Measurements from ENCODE around the gene OR5K3. TPM values are rescaled to one million over a fixed set of nuclear protein-coding genes. Genes with fewer than 3 reads are reported as not detected.

The OR5K3 gene
- total RNA-seq, 2 experiments from 2014 or later = not detected

- Histone ChIP-seq H3K4me3 (ENCODE audit: low read depth, low read length, poor library complexity, severe bottlenecking) (no peak overlapping the region), H4K20me1 (ENCODE audit: insufficient read depth, low read length) (no peaks in the 10 kb centered on the region), H3K4me1 (ENCODE audit: insufficient read depth, low read length, poor library complexity, severe bottlenecking) (no peaks in the 10 kb centered on the region), H3K9me2 (ENCODE audit: insufficient read depth, low read length) (no peaks in the 10 kb centered on the region), H3K79me2 (ENCODE audit: insufficient read depth, low read depth, low read length) (no peaks in the 10 kb centered on the region), H3K27ac (ENCODE audit: low read depth, low read length, poor library complexity, severe bottlenecking) (no peak overlapping the region), H3K4me2 (ENCODE audit: low read length) (no peak overlapping the region), H3K36me3 (ENCODE audit: insufficient read depth, low read length) (no peaks in the 10 kb centered on the region), H2AFZ (ENCODE audit: low read length) (no peak overlapping the region), H3K9me3 (ENCODE audit: low read length) (peaks cover 12% of the 10 kb centered on the region)
- BruUV-seq (replicated peaks) = no TSS peak
- no peak for DNase-seq (ENCODE audit: low spot score)
- ChIA-PET POLR2A (no interaction called here), CTCF (ENCODE audit: unreplicated experiment) (no interaction called here)
- intact Hi-C loops (cut with micrococcal nuclease; ENCODE audit: unreplicated experiment) = no loop called here
- TF ChIP-seq EZH2phosphoT487 (IDR thresholded peaks at IDR 0.05; ENCODE audit: borderline replicate concordance, low read depth, low read length) (no peak), CTCF (conservative IDR thresholded peaks at IDR 0.05; ENCODE audit: low read length) (no peak)
Observed at GRCh38 chr3:98434412-98434811, 43.9 kb downstream of the OR5K3 start.

DNA sequence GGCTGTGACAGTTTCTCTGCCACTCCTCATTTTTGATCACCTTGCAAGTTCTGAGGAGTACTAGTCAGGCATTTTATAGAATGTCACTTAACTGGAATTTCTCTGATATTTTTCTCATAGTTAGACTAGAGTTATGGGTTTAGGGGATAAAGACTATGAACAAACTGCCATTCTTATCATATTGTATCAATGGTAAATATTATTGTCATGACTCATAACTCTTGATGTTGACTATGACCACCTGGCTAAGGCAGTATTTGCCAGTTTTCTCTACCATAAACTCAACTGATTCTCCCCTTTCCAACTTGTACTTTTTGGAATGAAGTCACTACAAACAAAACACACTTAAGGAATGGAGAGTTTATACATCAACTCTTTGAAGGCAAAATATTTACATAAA, 49.8 kb downstream of the OR5K3 start:
- Histone ChIP-seq H3K4me3 (ENCODE audit: low read depth, low read length, poor library complexity, severe bottlenecking) (no peak overlapping the region), H3K36me3 (ENCODE audit: insufficient read depth, low read length) (no peaks in the 10 kb centered on the region), H3K4me1 (ENCODE audit: insufficient read depth, low read length, poor library complexity, severe bottlenecking) (no peaks in the 10 kb centered on the region), H3K4me2 (ENCODE audit: low read length) (no peak overlapping the region), H4K20me1 (ENCODE audit: insufficient read depth, low read length) (no peaks in the 10 kb centered on the region), H3K27ac (ENCODE audit: low read depth, low read length, poor library complexity, severe bottlenecking) (no peak overlapping the region), H2AFZ (ENCODE audit: low read length) (no peak overlapping the region), H3K9me2 (ENCODE audit: insufficient read depth, low read length) (no peaks in the 10 kb centered on the region), H3K9me3 (ENCODE audit: low read length) (no peaks in the 10 kb centered on the region), H3K79me2 (ENCODE audit: insufficient read depth, low read depth, low read length) (no peaks in the 10 kb centered on the region)
- TF ChIP-seq EZH2phosphoT487 (IDR thresholded peaks at IDR 0.05; ENCODE audit: borderline replicate concordance, low read depth, low read length) = no peak
- no peak for TF ChIP-seq CTCF (conservative IDR thresholded peaks at IDR 0.05; ENCODE audit: low read length)
- CTCF ChIA-PET (ENCODE audit: unreplicated experiment) = no interaction called here
- BruUV-seq (replicated peaks) = no TSS peak
- POLR2A ChIA-PET = no interaction called here
- intact Hi-C loops (cut with micrococcal nuclease; ENCODE audit: unreplicated experiment) = no loop called here
- no peak for DNase-seq (ENCODE audit: low spot score)

Other genes with a start within 250 kb of the OR5K3 start
- gene OR5H14, start 243.2 kb upstream of the OR5K3 start, total RNA-seq (2014; rRNA removed; shearing (Covaris generic)) = not detected in 2 replicates
- not detected in 2 replicates for gene OR5H14, start 243.2 kb upstream of the OR5K3 start, total RNA-seq (2022)
- not detected in 2 replicates for gene OR5H15, start 224.0 kb upstream of the OR5K3 start, total RNA-seq (2014; rRNA removed; shearing (Covaris generic))
- not detected in 2 replicates for gene OR5H15, start 224.0 kb upstream of the OR5K3 start, total RNA-seq (2022)
- gene OR5H6, start 126.4 kb upstream of the OR5K3 start, total RNA-seq (2014; rRNA removed; shearing (Covaris generic)) = not detected in 2 replicates
- gene OR5H6, start 126.4 kb upstream of the OR5K3 start, total RNA-seq (2022) = not detected in 2 replicates
- not detected in 2 replicates for gene OR5H2, start 108.2 kb upstream of the OR5K3 start, total RNA-seq (2014; rRNA removed; shearing (Covaris generic))
- not detected in 2 replicates for gene OR5H2, start 108.2 kb upstream of the OR5K3 start, total RNA-seq (2022)
- not detected in 2 replicates for gene OR5K4, start 36.8 kb upstream of the OR5K3 start, total RNA-seq (2014; rRNA removed; shearing (Covaris generic))
- not detected in 2 replicates for gene OR5K4, start 36.8 kb upstream of the OR5K3 start, total RNA-seq (2022)
- not detected in 2 replicates for gene OR5K1, start 72.5 kb downstream of the OR5K3 start, total RNA-seq (2014; rRNA removed; shearing (Covaris generic))
- not detected in 2 replicates for gene OR5K1, start 72.5 kb downstream of the OR5K3 start, total RNA-seq (2022)
- not detected in 2 replicates for gene OR5K2, start 107.0 kb downstream of the OR5K3 start, total RNA-seq (2014; rRNA removed; shearing (Covaris generic))
- not detected in 2 replicates for gene OR5K2, start 107.0 kb downstream of the OR5K3 start, total RNA-seq (2022)
- gene CLDND1, start 132.2 kb downstream of the OR5K3 start, total RNA-seq (2014; rRNA removed; shearing (Covaris generic)) = 70.7 and 78.0 TPM in 2 replicates
- 80.4 and 87.8 TPM in 2 replicates for gene CLDND1, start 132.2 kb downstream of the OR5K3 start, total RNA-seq (2022)
- gene GPR15, start 141.3 kb downstream of the OR5K3 start, total RNA-seq (2014; rRNA removed; shearing (Covaris generic)) = 18.8 and 32.0 TPM in 2 replicates
- gene GPR15, start 141.3 kb downstream of the OR5K3 start, total RNA-seq (2022) = 29.8 and 42.6 TPM in 2 replicates
- 14.7 and 16.4 TPM in 2 replicates for gene CPOX, start 202.9 kb downstream of the OR5K3 start, total RNA-seq (2014; rRNA removed; shearing (Covaris generic))
- gene CPOX, start 202.9 kb downstream of the OR5K3 start, total RNA-seq (2022) = 8.8 and 10.1 TPM in 2 replicates

All from OCI-LY7 (cell line).